G401.6 (cell line): ENCODE results near the gene TXNRD1.
"Not testable (repeated sequence)": the region's sequence is repeated elsewhere in the genome, so short reads cannot be mapped to it uniquely, and the experiment has no call there.

Source experiments
- FAIRE-seq: peaks from 2 replicates; lab custom pipeline; 2012; peaks lifted over from hg19 to GRCh38; lab: Jason Lieb, UNC

The TXNRD1 gene

DNA sequence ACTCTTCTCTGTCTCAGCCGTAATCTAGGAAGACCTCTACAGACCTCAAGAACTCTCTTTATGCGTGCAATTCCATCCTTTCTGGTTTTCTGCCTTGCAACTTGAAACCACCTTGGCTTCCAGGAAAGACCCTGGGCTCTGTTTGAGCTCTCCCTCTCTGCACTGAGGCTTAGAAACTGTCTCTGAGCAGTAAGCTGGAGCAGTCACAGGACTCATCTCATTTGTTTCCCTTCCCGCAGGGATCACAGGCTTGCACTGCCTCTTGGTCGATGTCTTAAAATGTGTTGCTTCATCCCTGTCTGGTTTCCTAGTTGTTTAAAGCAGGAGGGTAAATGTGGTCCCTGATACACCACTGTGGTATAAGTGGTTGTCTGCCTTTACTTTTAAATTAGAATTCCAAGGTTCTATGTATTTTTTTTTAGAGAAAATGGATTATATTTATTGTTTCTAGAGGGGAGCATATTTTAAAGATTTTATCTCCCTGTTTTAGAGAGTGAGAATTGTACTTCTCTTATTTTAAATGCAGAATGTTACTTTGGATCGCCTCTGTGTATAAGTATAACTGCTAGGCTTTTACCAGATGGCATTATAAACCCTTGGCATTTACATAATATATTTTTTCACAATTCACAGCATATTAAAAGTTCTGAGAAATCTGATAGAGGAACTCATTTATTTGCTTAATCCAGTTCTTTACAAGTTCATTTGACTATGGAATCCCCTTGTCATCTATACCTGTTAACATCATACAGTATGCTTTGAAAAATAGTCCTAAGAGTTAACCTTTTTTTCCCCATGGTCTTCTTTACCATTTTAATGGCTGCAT, 114.3 kb downstream of the TXNRD1 start:
- peak; percentile 75 for FAIRE-seq

- FAIRE-seq, result peak; percentile 77
These were observed 115.8 kb downstream of the TXNRD1 start for GRCh38 chr12:104331376-104331775.

GRCh38 chr12:104332273-104332672, 116.7 kb downstream of the TXNRD1 start:
- FAIRE-seq, result not testable (repeated sequence)

GRCh38 chr12:104333692-104334255, 118.2 kb downstream of the TXNRD1 start:
- FAIRE-seq, result no peak

DNA sequence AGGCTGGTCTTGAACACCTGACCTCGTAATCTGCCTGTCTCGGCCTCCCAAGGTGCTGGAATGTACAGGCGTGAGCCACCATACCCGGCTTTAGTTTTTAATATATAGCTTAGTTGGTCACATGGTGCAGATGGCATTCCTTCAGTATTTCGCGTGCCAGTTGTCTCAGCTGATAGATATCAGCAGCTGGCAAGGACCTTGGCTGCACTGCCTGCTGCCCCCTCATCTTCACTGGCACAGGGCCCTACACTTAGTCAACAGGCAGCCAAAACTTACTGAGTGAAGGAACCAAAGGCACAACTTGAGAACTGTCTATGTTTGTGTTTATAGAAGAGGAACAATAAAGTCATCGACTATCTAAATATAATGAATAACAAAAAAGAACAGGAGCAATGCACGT, 119.0 kb downstream of the TXNRD1 start:
- no peak for FAIRE-seq

DNA sequence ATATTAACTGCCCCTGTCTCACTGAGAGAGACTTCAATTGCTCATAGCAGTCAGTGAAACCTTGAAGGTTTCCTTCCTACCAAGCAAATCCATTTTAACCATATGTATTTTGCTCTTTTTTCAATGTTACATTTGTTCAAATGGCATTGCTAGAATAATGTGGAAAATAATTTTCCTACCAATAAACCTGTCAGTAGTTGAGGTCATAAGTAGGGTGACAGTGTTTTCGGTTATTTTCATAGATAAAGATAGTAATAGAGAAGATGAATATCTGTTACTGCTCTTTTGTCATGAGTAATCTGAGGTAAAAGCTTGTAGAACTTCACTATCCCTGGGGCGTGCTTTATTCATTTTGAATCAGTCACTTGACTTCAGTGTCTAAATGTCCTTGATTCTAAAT, 120.5 kb downstream of the TXNRD1 start:
- FAIRE-seq, result no peak

GRCh38 chr12:104337030-104337558, 121.5 kb downstream of the TXNRD1 start:
- FAIRE-seq, result no peak

DNA sequence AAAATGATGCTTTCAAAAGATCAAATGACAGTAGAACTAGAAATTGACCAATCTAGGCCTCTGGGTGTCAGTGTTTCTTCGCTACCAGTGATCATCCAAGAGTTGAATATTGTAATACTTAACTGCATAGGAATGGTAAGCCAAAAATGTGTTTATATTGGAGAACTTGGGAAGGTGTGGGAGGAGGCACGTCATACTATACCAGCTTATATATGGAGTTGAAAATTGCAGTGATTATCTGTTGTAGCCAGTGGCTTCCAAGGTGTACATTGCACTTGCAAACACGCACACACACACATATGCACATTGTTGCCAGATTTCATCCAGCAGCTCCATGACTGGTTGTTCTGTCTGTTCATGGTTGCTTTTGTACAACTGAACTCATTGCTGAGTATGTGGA, 124.1 kb downstream of the TXNRD1 start:
- FAIRE-seq, result no peak

- no peak for FAIRE-seq
These were observed 124.6 kb downstream of the TXNRD1 start for GRCh38 chr12:104340177-104340576.

DNA sequence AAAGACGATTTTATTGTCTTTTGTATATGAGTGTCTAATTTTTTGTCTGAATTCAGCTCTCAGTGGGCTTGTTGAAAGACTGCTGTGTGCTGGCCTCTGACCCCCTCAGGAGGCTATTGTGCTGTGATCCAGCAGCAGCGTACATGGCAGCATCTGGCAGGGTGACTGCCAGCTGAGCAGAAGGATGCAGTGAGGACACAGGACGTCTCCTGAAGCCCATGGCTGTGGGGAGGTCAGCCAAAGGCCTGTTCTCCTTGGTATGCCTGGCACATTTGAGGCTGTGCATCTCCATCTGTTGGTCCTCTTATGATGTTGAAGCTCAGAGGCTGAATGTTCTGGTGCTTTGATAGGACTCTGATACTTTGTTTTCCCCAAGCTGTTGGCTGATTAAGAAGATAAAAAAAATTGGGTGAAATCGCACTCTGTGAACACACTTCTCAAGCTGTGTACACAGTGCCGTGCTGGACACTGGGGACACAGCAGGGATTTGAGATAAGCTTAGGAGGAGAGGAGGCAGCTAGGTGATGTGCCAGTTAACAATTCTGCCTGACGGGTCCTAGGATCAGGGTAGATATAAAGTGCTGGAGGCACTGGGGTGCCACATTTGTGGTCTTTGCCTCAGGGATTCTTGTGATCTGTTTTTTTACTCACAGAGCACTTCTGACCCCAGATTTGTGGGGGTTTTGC, 125.5 kb downstream of the TXNRD1 start:
- FAIRE-seq, result no peak

GRCh38 chr12:104342147-104342546, 126.6 kb downstream of the TXNRD1 start:
- no peak for FAIRE-seq

DNA sequence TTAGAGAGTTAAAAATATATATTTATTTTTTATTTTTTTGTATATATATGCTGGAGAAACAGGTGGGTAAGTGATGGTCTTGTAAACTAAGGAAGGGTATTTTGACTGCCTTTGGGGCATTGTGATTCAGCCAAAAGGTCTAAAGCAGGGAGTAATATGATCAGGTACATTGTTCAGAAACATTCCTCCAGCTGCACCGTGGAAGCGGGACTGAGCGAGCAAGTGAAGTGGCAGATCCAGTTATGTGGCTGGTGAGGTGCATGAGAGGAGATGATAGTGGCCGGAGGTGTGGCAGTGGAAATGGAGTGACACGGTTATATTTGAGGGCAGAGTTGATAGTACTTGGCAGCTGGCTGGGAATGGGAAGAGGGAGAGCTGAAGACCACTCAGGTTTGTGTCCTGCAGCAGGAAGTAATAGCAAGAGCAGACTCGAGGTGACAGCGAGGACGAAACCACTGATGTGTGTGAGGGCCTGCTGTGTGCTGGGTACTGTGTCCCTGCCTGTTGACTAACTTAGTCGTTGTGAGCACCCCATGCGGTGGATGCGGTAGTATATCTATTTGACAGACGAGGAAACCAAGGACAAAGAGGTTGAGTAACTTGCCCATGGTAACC, 127.2 kb downstream of the TXNRD1 start:
- no peak for FAIRE-seq

- no peak for FAIRE-seq
These were observed 129.1 kb downstream of the TXNRD1 start for GRCh38 chr12:104344682-104345081.

- no peak for FAIRE-seq
These were observed 129.9 kb downstream of the TXNRD1 start for GRCh38 chr12:104345234-104346066.

DNA sequence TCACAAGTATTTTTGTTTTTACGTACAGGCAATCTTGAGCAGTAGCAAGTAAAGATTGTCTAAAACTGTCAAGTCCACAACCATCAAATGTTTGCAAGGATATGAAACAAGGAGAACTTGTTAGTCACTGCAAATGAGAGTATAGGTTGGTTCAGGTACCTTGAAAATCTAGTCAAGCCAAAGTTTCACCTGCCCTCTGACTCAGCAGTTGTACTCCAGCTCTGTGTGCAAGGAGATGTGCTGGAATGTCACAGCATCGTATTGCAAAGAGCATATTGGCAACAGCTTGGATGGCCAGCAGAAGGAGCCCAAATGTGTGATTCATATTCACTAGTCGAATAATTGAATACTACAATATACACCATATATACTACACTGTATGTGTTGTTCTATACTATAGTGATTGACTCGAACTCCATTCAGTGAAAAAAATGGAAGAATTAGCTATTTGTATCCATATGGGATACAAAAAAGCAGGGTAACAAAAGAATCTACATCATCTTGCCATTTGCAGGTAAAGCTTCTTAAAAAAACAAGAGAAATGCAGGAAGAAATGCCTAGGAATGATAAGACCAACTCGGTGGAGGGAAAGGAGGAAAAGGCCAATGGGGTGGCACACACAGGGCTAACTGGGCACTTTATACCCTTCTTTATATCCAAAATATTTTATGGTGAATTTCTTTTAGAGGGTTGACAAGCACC, 131.9 kb downstream of the TXNRD1 start:
- FAIRE-seq, result no peak

GRCh38 chr12:104348283-104348993, 132.9 kb downstream of the TXNRD1 start:
- no peak for FAIRE-seq

GRCh38 chr12:104348994-104349494, 133.5 kb downstream of the TXNRD1 start:
- FAIRE-seq, result no peak

- FAIRE-seq, result no peak
These were observed 134.9 kb downstream of the TXNRD1 start for GRCh38 chr12:104350211-104351056.
